NCI-H446 treated with DMSO at 0.1 percent for 48 hours (cell line): ENCODE results near the gene SLC4A5.

ENCODE experiments used
- DNase-seq: peaks from one replicate; lab custom pipeline; 2025; lab: John Stamatoyannopoulos, UW

Gene SLC4A5

GRCh38 chr2:74343316-74343715, at the start of gene SLC4A5:
TSS of gene SLC4A5 (minus strand) at chr2:74343416. CDS start at chr2:74315023, 28,393 bp downstream.
- DNase-seq: no peak

- DNase-seq: no peak
Measured at GRCh38 chr2:74392449-74392743, 49.2 kb upstream of the SLC4A5 start.

- DNase-seq: peak; percentile 77
Measured at GRCh38 chr2:74391580-74392448, 48.6 kb upstream of the SLC4A5 start.

- no peak for DNase-seq
Measured at GRCh38 chr2:74391209-74391579, 48.0 kb upstream of the SLC4A5 start.

DNA sequence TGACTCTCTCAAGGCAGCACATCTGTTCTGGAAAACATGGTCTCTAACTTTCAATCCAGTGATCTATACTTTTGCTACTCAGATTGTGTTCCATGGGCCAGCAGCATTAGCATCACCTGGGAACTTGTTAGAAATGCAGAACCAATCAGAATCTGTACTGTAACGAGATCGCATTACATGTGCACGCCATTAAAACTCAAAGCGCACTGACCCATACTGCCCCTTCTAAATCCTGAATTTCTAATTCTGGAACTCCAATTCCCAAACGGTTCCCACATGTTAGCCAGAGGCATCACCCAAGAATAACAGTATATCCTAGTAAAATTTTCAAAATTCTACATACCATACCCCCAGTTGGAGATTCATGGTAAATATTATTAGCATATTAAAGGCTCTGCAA, 47.4 kb upstream of the SLC4A5 start:
- no peak for DNase-seq

- DNase-seq: no peak
Measured at GRCh38 chr2:74387346-74387745, 44.1 kb upstream of the SLC4A5 start.

GRCh38 chr2:74385396-74385795, 42.2 kb upstream of the SLC4A5 start:
- DNase-seq: no peak

DNA sequence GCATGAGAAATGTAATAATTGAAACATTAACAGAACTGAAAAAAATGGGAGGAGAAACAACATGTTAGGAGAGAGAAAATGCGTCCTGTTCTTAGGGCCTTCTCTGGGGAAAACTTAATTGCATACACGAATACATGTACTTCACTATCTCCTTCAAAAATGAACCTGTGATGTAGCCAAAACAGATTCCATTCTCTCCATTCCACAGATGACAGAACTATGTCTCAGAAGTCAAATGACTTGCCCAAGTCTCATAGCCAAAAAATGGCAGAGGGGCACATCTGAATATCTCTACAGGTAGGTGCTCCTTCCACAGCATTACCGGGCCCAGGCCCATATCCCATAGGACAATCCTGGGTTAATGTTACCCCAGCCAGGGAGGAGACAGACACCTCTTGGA, 40.8 kb upstream of the SLC4A5 start:
- DNase-seq: no peak

DNA sequence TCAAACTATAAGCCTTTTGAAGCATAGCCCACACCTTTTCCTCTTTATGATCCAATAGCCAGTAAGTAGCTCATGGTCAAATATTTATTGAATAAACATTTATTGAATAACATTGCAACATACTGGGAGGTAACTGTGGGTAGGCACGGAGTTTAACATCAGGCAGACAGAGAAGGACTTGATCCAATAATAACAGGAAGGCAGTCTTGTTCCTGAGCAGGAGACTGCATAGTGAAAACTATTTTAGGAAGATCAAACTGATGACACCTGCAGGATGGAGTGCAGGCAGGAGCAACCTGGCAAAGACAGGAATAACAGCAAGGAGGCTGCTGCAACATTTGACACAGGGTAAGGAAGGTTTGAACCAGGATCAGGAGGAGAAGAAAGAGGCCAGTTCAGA, 40.0 kb upstream of the SLC4A5 start:
- no peak for DNase-seq

GRCh38 chr2:74381751-74382150, 38.5 kb upstream of the SLC4A5 start:
- DNase-seq: peak; percentile 19

DNA sequence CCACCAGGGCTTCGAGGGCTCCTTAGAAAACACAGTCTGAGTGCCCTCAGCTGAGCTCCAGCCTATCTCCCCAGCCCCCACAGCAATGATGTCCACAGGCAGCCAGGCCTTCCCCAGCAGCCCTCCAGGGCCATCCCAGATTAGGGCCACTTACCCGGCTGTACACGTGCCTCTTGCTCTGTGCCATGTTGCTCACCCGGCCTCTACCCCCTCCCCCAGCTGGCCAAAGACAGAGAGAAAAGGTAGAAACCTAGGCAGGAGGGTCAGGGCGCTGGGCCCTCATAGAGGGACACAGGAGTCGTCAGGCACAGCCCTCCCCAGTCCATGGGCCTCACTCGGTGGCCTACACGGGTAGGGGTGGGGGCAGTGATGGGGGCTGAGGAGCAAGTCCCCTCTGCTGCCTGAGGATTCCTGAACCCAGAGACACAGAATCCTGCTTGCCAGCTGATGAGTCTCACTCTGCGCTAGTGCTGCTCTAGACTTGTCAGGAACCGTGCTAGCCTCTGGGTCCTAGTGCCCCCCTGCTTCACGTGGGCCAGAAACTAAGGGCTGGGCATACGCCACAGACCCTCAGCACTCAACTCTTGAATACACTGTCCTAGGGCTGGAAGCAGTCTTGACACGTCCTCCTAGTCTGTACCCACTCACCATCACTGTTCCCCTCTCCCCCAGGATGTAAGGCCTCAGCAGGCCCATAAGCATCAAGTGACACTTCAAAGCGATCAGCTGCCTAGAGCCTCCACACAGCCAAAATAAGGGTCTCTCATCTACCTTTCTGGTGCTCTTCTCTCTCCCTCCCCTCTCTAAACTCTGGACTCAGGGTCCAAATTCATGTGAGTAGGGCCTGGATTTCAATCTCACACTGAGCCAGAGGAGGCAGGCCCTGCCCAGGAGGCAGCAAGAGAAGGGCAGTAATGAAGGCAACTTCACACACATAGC, 36.9 kb upstream of the SLC4A5 start, which contains the start of gene DCTN1:
Gene DCTN1, minus strand, starts transcription at position 461 of the 939 bp plus-strand sequence. Its CDS starts 274 bp downstream, at position 187.
- no peak for DNase-seq

DNA sequence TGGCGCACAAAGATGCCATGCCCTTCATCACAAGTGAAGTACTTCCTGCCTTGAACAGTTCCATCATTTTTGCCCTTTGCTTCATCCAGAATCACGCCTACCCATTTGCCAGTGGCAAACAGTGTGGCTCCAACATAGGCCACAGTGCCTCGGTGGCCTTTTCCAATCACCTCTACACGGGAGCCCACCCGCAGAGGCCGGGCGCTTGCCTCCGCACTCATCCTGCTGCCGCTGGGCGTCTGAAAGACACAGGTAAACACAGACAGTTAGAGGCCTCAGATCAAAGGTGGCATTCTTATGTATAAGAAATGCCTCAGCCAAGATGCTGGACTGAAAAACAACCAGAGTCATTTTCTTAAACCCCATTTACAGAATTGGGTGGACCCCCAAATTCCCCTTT, 34.8 kb upstream of the SLC4A5 start:
- no peak for DNase-seq

- no peak for DNase-seq
Measured at GRCh38 chr2:74375838-74376237, 32.6 kb upstream of the SLC4A5 start.

DNA sequence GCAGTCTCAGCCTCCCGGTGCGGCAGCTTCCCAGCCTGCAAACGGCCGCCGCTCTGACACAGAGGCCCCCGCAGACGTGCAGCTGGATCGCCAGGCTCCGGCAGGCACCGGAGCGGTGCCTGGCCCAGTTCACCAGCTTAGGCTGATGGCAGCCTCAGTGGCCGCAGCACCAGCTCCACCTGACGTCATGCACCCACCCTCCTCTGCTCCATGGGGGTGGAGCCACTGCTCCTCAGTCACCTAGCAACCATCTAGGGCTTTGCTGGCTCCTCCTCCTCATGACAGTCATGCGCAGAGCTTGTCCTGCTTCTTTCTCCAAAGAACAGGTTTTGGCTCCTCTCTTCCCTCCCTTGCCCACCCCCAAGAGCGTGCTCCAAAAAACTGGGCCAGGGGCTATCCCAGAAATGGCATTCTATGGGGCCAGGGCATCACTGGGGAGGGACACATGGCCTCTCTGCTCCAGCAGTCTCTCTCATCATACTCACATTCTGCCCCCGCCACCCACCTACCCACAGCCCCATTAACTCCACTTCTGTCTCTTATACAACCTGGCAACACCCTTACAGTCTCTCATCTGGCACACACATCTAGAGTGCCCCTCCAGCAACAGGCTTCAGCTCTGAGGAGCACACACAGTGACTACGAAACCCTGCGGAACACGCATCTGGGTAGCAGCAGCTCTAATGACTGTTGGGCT, 31.4 kb upstream of the SLC4A5 start:
- no peak for DNase-seq

DNA sequence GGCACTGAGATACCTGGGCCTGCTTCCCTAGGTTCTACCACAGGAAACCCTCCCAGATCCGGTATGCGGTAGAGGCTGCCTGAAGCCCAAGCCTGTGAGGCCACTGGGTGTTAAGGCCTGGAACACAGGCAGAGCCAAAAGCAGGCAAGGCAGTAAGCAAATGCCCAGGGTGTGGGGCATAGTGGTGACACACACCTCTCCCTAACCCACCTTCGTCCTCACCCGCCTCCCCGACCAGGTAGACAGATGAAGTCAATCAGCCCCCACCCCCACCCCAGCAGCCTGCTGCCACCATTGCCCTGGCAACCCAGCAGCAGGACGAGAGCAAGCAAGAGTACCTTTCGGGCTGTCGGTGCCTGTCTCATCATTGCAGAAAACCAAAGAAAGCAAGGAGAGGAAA, 30.8 kb upstream of the SLC4A5 start:
- DNase-seq: no peak

- DNase-seq: no peak
Measured at GRCh38 chr2:74373221-74373676, 30.0 kb upstream of the SLC4A5 start.

GRCh38 chr2:74372674-74373073, 29.5 kb upstream of the SLC4A5 start:
- no peak for DNase-seq

- DNase-seq: no peak
Measured at GRCh38 chr2:74371421-74371820, 28.2 kb upstream of the SLC4A5 start.

- no peak for DNase-seq
Measured at GRCh38 chr2:74369976-74370375, 26.8 kb upstream of the SLC4A5 start.

- DNase-seq: no peak
Measured at GRCh38 chr2:74368499-74368898, 25.3 kb upstream of the SLC4A5 start.

DNA sequence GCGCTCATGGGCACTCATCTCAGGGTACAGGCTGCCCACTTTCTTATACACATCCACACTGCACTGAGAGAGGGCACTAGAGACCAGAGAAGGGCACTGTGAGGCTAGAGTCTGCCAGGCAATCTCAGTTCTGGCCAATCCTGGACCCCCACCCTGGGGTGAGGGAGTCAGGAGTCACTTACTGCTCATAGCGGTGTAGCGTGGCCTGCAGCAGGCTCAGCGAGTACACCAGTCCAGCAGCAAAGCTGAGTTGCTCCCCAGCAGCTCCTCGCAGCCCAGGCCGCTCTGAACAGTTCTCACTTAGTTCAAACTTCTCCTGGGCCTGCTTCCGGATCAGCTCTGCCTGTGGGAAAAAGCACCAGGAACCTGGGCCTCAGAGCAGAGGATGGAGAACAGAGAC, 24.6 kb upstream of the SLC4A5 start:
- DNase-seq: no peak

DNA sequence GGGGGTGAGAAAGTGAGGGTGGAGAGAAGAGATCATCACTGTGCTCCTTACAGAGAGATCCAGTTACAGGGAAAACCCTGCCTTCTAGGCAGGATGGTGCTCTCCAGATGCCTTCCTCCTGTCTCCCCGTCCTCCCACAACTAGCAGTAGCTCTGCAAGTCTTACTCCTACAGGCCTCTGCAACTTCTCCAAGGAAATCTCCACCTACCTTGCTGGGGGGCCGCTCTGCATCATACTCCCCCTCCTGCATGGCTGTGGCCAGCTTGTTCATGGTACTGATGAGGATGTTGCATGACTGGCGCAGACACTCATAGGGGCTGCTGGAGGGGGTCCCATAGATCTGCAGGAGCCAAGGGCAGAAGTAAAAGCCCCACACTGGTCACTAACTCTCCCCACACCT, 22.8 kb upstream of the SLC4A5 start:
- no peak for DNase-seq
